ENCODE data around the gene LYPD4.

DNA sequence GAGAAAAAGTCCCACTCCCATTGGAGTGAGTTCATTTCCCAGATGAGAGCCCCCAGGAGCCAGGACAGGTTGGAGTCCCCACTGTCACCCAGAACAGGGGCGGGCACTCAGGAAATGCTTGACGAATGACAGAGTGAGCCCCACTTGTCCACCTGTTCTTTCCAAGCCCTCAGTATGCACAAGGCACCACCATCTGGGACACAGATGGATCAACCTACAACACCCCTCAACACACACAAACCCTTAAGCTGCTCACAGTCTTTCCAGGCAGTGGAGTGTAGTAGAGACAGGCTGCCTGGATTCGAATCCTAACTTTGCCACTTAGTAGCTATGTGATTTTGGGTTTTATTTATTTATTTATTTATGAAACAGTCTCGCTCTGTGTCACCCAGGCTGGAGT is 46.5 kb upstream of the LYPD4 start:
- TF ChIP-seq JUN (IDR thresholded peaks at IDR 0.05): no peak
- no peak for TF ChIP-seq HOXB5 (CRISPR knock-in tag; IDR thresholded peaks at IDR 0.05)
- TF ChIP-seq, protein P1, sequence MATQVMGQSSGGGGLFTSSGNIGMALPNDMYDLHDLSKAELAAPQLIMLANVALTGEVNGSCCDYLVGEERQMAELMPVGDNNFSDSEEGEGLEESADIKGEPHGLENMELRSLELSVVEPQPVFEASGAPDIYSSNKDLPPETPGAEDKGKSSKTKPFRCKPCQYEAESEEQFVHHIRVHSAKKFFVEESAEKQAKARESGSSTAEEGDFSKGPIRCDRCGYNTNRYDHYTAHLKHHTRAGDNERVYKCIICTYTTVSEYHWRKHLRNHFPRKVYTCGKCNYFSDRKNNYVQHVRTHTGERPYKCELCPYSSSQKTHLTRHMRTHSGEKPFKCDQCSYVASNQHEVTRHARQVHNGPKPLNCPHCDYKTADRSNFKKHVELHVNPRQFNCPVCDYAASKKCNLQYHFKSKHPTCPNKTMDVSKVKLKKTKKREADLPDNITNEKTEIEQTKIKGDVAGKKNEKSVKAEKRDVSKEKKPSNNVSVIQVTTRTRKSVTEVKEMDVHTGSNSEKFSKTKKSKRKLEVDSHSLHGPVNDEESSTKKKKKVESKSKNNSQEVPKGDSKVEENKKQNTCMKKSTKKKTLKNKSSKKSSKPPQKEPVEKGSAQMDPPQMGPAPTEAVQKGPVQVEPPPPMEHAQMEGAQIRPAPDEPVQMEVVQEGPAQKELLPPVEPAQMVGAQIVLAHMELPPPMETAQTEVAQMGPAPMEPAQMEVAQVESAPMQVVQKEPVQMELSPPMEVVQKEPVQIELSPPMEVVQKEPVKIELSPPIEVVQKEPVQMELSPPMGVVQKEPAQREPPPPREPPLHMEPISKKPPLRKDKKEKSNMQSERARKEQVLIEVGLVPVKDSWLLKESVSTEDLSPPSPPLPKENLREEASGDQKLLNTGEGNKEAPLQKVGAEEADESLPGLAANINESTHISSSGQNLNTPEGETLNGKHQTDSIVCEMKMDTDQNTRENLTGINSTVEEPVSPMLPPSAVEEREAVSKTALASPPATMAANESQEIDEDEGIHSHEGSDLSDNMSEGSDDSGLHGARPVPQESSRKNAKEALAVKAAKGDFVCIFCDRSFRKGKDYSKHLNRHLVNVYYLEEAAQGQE (IDR thresholded peaks at IDR 0.05): no peak
- TF ChIP-seq, protein P2, sequence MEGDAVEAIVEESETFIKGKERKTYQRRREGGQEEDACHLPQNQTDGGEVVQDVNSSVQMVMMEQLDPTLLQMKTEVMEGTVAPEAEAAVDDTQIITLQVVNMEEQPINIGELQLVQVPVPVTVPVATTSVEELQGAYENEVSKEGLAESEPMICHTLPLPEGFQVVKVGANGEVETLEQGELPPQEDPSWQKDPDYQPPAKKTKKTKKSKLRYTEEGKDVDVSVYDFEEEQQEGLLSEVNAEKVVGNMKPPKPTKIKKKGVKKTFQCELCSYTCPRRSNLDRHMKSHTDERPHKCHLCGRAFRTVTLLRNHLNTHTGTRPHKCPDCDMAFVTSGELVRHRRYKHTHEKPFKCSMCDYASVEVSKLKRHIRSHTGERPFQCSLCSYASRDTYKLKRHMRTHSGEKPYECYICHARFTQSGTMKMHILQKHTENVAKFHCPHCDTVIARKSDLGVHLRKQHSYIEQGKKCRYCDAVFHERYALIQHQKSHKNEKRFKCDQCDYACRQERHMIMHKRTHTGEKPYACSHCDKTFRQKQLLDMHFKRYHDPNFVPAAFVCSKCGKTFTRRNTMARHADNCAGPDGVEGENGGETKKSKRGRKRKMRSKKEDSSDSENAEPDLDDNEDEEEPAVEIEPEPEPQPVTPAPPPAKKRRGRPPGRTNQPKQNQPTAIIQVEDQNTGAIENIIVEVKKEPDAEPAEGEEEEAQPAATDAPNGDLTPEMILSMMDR (IDR thresholded peaks at IDR 0.05): no peak
- TF ChIP-seq, protein P3, sequence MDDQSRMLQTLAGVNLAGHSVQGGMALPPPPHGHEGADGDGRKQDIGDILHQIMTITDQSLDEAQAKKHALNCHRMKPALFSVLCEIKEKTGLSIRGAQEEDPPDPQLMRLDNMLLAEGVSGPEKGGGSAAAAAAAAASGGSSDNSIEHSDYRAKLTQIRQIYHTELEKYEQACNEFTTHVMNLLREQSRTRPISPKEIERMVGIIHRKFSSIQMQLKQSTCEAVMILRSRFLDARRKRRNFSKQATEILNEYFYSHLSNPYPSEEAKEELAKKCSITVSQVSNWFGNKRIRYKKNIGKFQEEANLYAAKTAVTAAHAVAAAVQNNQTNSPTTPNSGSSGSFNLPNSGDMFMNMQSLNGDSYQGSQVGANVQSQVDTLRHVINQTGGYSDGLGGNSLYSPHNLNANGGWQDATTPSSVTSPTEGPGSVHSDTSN (IDR thresholded peaks at IDR 0.05): no peak
- TF ChIP-seq MYC (IDR thresholded peaks at IDR 0.05; ENCODE audit: borderline replicate concordance, low read length): no peak
- TF ChIP-seq JUNB (IDR thresholded peaks at IDR 0.05): no peak
